ENCODE results near the gene EXOC4.

EXOC4 gene

GRCh38 chr7:134081695-134082094 is 828.8 kb downstream of the EXOC4 start:
- no peak for DNase-seq

GRCh38 chr7:134083766-134084487 is 831.0 kb downstream of the EXOC4 start:
- DNase-seq, result peak; percentile 63 to 90
- no peak for TF ChIP-seq POLR2A (IDR thresholded peaks at IDR 0.05; ENCODE audit: low read length)
- TF ChIP-seq GATA1 (IDR thresholded peaks at IDR 0.05; ENCODE audit: low read depth, low read length), result no peak

More at GRCh38 chr7:134081695-134082094, 828.8 kb downstream of the EXOC4 start:
- TF ChIP-seq GATA1 (IDR thresholded peaks at IDR 0.05; ENCODE audit: low read depth, low read length) (no peak), POLR2A (IDR thresholded peaks at IDR 0.05; ENCODE audit: low read length) (no peak)

- DNase-seq, result peak in 1 of 2 experiments; percentile 11
- no peak for TF ChIP-seq POLR2A (IDR thresholded peaks at IDR 0.05; ENCODE audit: low read length)
- TF ChIP-seq GATA1 (IDR thresholded peaks at IDR 0.05; ENCODE audit: low read depth, low read length), result no peak
These were observed 831.7 kb downstream of the EXOC4 start for GRCh38 chr7:134084488-134085144.

- DNase-seq, result no peak
These were observed 832.4 kb downstream of the EXOC4 start for GRCh38 chr7:134085311-134085710.

GRCh38 chr7:134086998-134087735 is 834.3 kb downstream of the EXOC4 start:
- no peak for DNase-seq
- TF ChIP-seq GATA1 (IDR thresholded peaks at IDR 0.05; ENCODE audit: low read depth, low read length) (no peak), POLR2A (IDR thresholded peaks at IDR 0.05; ENCODE audit: low read length) (no peak)

More at GRCh38 chr7:134085311-134085710, 832.4 kb downstream of the EXOC4 start:
- TF ChIP-seq POLR2A (IDR thresholded peaks at IDR 0.05; ENCODE audit: low read length) (no peak), GATA1 (IDR thresholded peaks at IDR 0.05; ENCODE audit: low read depth, low read length) (no peak)

- DNase-seq, result no peak
- no peak for TF ChIP-seq POLR2A (IDR thresholded peaks at IDR 0.05; ENCODE audit: low read length)
- no peak for TF ChIP-seq GATA1 (IDR thresholded peaks at IDR 0.05; ENCODE audit: low read depth, low read length)
These were observed 835.3 kb downstream of the EXOC4 start for GRCh38 chr7:134088199-134088598.

GRCh38 chr7:134089446-134089845 is 836.6 kb downstream of the EXOC4 start:
- no peak for TF ChIP-seq GATA1 (IDR thresholded peaks at IDR 0.05; ENCODE audit: low read depth, low read length)
- no peak for TF ChIP-seq POLR2A (IDR thresholded peaks at IDR 0.05; ENCODE audit: low read length)
- DNase-seq, result peak; percentile 27 to 44

GRCh38 chr7:134098072-134098471 is 845.2 kb downstream of the EXOC4 start:
- no peak for TF ChIP-seq GATA1 (IDR thresholded peaks at IDR 0.05; ENCODE audit: low read depth, low read length)
- no peak for TF ChIP-seq POLR2A (IDR thresholded peaks at IDR 0.05; ENCODE audit: low read length)

GRCh38 chr7:134101716-134102115 is 848.8 kb downstream of the EXOC4 start:
- TF ChIP-seq POLR2A (IDR thresholded peaks at IDR 0.05; ENCODE audit: low read length) (no peak), GATA1 (IDR thresholded peaks at IDR 0.05; ENCODE audit: low read depth, low read length) (no peak)
- no peak for DNase-seq

More at GRCh38 chr7:134098072-134098471, 845.2 kb downstream of the EXOC4 start:
- no peak for DNase-seq

- TF ChIP-seq POLR2A (IDR thresholded peaks at IDR 0.05; ENCODE audit: low read length), result no peak
- TF ChIP-seq GATA1 (IDR thresholded peaks at IDR 0.05; ENCODE audit: low read depth, low read length), result no peak
- DNase-seq, result no peak
These were observed 851.3 kb downstream of the EXOC4 start for GRCh38 chr7:134104166-134104565.

- no peak for DNase-seq
- TF ChIP-seq POLR2A (IDR thresholded peaks at IDR 0.05; ENCODE audit: low read length) (no peak), GATA1 (IDR thresholded peaks at IDR 0.05; ENCODE audit: low read depth, low read length) (no peak)
These were observed 853.0 kb downstream of the EXOC4 start for GRCh38 chr7:134105841-134106240.

GRCh38 chr7:134108802-134109201 is 855.9 kb downstream of the EXOC4 start:
- TF ChIP-seq GATA1 (IDR thresholded peaks at IDR 0.05; ENCODE audit: low read depth, low read length), result no peak

GRCh38 chr7:134113655-134114054 is 860.8 kb downstream of the EXOC4 start:
- no peak for DNase-seq
- TF ChIP-seq GATA1 (IDR thresholded peaks at IDR 0.05; ENCODE audit: low read depth, low read length) (no peak), POLR2A (IDR thresholded peaks at IDR 0.05; ENCODE audit: low read length) (no peak)

More at GRCh38 chr7:134108802-134109201, 855.9 kb downstream of the EXOC4 start:
- DNase-seq, result peak in 1 of 2 experiments; percentile 4

GRCh38 chr7:134114992-134115391 is 862.1 kb downstream of the EXOC4 start:
- DNase-seq, result peak in 1 of 2 experiments; percentile 31
- TF ChIP-seq GATA1 (IDR thresholded peaks at IDR 0.05; ENCODE audit: low read depth, low read length) (no peak), POLR2A (IDR thresholded peaks at IDR 0.05; ENCODE audit: low read length) (no peak)

Data from erythroblast (primary cell).